Measurements from ENCODE around the gene SEPHS2. TPM values are rescaled to one million over a fixed set of nuclear protein-coding genes. Genes with fewer than 3 reads are reported as not detected.
A peak's percentile ranks its signal among the peaks of the same experiment; 100 is the strongest.

SEPHS2 gene
- total RNA-seq, 1 experiment from 2014 or later: 4.9 TPM

DNA sequence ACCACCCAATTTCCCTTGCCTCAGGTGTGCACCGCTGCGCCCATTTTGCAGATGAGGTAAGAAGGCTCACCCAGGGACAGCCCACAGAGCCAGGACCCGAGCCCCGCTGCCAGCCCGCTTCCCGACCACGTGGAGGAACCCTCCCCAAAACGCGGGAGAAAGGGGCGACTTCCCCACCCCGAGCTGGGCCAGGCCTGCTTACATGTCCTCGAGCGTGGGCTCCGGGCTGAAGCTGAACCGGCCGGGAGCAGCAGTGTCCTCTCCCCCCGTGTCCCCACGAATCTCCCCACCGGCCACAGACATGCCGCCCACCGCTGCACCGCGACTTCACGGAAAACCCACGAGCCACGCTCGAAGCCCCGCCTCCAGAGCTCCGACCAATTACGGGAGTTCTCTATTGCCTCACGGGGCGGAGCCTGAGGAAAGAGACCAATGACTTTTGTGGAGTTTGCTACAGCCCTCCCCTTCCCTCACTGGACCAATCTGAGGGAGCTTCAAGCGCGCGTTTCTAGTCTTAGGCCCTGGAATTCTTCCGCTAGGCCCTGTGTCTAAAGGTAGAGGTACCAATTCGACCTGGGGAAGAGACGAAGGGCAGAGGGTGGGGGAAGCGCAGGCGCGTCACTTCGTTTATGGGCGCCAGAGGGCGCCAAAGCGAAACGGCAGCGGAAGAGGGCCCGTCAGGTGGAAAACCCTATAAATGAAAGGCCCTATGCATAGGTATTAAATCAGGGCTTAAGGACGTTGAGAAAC is 15.8 kb downstream of the SEPHS2 start, which contains the start of gene DCTPP1:
Gene DCTPP1, minus strand, starts transcription at position 353 of the 750 bp plus-strand sequence. Its CDS starts 50 bp downstream, at position 303.
- peak; percentile 100 for DNase-seq (ENCODE audit: low spot score)

DNA sequence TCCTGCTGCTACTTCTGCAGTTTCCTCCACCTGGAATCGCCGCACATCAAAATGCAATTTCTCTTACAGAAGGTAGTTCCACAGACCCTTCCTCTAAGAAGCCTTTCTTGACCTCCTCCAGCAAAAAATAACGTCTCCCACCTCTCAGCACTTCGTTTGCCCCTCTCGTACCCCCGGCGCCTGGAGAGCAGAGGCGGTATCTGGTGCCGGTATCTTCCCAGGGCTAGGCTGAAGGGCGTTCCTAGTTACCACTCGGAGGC is 16.3 kb downstream of the SEPHS2 start:
- no peak for DNase-seq (ENCODE audit: low spot score)

DNA sequence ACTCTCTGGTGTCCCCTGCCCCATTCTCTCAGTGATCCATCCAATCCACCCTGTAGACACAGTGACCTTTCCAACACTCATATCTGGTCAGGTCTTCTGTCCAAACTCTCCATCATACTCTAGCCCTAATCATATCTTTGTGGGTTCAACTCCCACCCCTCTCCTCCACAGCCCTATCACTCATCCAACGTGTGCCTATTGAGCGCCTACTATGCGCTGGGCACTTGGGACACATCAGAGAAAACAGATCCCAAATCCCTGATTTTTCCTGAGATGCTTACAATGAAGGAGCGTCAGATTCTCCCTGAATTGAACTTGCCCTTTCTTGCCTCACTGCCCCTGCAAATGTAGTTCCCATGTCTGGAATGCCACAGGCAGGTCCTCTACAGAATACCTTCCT is 17.6 kb downstream of the SEPHS2 start:
- DNase-seq (ENCODE audit: low spot score): no peak

DNA sequence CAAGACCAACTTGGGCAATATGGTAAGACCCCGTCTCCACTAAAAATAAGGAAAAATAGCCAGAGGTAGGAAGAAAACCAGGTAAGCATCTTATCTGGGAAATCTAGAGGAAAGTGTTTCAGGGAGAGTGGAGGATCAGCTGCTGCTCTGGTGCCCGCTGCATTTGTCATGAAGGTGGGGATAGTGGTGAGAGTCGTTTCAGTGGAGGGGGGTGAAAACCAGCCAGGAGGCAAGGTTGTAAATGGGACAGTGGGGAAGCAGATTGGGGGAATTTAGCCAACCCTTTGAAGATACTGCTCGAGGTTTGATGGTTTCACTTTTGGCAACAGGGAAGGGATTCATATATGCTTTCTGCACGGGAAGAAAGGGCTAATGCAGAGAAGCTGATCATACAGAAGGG is 24.7 kb downstream of the SEPHS2 start:
- DNase-seq (ENCODE audit: low spot score): no peak

DNA sequence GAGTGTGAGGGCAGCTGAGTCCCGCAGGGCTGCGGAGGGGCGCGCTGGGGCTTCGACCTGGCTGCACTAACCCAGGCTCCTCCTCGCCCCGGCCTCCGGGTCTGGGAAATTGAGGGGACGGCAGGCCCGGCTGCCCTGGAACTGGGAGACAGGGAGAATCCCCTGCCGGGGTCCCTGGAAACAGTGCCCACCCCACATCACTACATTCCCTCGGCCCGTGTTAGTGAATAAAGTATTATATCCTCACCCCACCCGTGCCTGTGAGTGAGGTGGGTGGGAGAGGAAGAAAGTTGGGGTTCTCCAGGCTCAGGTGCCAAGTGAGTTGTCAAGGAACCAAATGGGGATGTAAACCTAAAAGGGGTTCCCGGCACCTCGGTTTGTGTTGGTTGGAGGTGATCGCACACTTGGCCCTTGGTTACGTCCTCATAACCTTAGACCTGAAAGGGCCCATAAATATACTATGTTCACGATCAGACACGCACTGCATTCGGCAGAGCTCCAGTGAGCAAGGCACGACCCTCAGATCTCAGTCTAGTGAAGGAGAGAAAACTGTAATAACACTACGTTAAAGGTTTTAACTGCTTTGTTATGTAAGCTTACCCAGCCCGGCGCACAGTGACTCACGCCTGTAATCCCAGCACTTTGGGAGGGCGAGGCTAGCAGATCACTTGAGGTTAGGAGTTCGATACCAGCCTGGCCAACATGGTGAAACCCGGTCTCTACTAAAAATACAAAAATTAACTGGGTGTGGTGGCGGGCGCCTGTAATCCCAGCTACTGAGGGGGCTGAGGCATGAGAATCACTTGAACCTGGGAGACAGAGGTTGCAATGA is 27.1 kb downstream of the SEPHS2 start:
- DNase-seq (ENCODE audit: low spot score): no peak

DNA sequence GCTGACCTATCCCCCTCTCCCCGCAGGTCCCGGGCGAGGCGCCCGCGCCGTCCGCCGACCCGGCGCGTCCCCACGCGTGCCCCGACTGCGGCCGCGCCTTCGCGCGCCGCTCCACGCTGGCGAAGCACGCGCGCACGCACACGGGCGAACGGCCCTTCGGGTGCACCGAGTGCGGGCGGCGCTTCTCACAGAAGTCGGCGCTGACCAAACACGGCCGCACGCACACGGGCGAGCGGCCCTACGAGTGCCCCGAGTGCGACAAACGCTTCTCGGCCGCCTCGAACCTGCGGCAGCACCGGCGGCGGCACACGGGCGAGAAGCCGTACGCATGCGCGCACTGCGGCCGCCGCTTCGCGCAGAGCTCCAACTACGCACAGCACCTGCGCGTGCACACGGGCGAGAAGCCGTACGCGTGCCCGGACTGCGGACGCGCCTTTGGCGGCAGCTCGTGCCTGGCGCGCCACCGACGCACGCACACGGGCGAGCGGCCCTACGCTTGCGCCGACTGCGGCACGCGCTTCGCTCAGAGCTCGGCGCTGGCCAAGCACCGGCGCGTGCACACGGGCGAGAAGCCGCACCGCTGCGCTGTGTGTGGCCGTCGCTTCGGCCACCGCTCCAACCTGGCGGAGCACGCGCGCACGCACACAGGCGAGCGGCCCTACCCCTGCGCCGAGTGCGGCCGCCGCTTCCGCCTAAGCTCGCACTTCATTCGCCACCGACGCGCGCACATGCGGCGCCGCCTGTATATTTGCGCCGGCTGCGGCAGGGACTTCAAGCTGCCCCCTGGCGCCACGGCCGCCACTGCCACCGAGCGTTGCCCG is 27.9 kb downstream of the SEPHS2 start:
- no peak for DNase-seq (ENCODE audit: low spot score)

DNA sequence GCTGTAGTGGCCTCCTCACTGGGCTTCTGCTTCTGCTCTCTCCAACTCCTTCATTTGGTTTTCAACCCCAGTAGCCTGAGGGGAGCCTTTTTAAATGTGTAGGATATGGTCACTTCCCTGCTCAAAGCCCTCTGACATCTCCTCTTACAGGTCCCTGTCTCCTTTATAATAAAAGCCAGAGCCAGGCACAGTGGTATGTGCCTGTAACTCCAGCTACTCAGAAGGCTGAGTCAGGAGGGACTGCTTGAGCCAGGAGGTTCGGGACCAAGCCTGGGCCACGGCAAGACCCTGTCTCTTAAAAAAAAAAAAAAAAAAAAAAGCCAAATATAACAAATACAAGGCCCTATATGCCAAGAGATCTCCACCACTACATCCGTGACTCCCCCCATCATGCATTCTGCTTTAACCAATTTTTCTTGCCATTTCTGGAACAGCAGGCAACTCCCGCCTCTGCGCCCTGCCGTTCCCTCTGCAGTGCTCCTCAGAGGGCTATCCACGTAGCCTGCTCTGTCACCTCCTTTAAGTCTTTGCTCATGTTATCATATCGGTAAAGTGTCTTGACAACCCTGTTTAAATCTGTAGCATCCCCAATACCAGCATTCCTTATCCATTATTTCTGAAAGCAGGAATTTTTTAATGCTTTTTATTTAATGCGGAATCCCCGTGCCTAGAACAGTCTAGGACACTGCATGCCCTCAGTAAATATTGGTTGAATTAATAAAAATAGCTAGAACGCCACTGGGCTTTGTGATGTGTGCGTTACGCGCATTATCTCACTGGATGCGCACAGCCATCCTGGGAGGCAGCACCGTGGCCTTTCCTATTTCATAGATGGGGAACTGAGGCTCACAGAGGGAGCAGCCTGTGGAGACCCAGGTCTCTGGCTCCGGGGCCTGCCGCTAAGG is 28.8 kb downstream of the SEPHS2 start:
- DNase-seq (ENCODE audit: low spot score): no peak

DNA sequence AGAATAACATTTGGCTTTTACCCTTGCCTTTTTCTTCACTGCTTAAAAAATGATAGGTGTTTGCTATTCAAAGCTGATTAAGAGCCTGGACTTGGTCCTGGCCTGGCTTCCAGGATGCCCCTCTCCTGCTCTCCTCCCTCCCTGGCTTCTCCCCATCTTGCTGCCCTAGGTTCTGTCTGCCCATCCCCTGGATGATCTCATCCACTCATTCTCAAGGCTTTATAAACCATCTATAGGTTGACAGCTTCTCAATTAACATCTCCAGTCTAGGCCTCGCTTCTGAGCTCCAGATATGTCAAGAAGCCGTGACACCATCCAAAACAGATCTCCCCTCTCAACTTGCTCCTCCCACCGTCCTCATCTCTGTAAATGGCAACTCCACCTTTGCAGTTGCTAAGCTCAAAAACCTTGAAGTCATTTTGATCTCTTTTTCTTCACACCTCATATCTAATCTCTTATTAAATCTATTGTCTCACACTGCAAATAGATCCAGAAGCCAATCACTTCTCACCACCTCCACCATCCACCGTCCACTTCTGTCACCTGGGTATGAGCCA is 29.5 kb downstream of the SEPHS2 start:
- DNase-seq (ENCODE audit: low spot score): no peak

DNA sequence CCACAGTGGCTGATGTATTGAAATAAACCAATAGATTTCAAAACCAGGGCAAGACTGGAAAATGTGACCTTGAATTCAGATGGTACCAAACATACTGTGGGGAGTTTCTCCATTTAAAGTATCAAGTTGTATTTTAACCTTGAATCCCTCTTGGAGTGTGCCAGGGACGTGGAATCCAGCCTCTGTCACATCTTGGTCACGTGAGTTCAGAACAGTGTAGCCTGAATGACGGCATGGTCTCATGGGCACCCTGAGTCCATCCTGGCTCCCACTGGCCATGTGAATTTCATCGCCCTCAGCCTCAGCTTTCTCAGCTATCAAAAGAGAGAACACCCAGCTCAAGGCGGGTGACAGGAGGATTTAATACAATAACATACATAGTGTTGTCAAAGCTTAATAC is 31.5 kb downstream of the SEPHS2 start:
- DNase-seq (ENCODE audit: low spot score): no peak

DNA sequence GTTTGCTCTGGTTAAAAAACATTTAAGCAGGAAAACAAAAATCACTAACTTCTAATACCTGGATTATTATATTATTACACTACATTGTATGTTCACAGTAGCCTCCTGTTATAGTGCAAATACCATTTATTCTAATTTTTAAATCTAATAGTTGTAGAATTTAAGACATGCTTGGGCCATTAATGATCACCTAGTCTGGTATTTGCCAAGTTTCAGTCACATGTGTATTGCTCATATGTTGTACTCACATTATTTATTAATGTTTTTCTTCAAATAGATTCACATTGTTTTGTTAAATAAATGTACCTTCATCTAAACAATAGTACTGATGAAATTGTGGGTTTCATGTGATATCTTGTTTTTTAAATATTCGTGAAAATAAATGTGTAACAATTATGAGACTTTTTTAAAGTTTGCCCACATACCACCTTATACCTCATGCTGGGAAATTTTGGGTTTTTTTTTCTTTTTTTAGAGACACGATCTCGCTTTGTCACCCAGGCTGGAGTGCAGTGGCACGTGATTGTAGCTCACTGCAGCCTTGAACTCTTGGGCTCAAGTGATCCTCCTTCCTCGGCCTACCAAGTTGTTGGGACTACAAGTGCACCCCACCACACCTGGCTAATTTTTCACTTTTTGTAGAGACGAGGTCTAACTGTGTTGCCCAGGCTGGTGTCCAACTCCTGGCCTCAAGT is 32.4 kb downstream of the SEPHS2 start:
- no peak for DNase-seq (ENCODE audit: low spot score)

DNA sequence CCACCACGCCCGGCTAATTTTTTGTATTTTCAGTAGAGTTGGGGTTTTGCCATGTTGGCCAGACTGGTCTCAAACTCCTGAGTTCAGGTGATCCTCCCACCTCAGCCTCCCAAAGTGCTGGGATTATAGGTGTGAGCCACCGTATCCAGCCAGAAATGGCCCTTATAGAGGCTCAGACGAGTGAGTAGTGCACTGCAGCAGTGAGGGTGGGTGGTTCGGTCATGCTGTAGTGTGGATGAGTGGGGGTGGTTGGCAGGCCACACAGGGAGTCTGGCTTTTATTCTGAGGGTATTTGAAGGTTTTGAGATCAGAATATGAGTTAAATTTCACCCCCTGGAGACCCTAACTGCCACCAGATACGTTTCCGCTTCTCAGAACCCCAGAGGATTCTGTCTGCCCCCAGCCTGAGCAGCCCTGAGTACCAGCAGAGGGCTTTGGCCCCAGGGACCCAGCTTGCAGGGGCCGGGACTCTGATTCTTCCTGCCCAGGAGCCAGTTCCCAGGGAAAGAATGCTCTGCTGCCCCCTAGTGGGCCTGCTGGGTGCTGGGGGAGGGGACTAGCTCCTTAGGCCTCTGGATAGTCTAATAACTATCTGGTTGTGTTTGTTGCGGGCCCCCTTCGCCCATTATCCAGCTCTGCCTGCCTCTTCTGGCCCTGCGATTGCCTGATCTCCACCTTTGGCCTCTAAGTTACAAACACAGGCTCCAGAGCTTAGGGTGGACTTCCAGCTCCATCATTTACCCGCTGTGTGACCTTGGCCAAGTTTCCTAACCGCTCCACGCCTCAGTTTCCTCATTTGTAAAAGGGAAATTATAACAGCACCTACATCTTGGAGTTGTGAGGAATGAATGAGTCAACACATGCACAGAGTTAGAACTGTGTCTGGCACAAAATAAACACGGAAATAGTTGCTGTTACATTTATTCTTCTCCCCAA is 36.3 kb downstream of the SEPHS2 start:
- DNase-seq (ENCODE audit: low spot score): peak; percentile 84

DNA sequence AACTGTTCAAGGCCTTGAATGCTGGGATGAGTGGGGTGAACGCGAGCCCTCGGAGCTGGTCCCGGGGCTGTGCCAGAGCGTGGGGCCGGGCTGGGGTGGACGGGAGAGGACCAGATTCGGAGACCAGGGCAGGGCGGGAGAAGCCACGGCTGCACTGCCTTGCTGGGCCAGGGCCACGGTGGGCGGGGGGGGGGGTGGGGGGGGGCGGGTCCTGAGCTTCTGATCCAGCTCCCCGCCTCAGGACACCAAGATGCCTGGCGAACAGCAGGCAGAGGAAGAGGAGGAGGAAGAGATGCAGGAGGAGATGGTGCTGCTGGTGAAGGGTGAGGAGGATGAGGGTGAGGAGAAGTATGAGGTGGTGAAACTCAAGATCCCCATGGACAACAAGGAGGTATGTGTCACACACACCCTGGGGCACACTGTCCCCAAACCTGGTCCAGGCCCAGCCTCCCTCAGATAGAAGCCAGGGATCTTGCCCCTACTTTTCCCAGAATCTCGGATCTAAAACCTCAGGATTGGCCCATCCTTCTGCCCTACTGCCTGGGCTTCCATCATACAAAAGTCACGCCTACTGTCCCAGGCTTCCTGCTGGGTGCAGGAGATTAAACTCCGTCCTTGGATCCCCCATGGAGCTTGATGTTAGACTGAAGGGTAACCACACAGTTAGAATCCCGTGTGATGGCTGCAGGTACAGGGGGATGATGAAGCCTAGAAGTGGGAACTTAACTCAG is 37.7 kb downstream of the SEPHS2 start:
- DNase-seq (ENCODE audit: low spot score): peak; percentile 42

DNA sequence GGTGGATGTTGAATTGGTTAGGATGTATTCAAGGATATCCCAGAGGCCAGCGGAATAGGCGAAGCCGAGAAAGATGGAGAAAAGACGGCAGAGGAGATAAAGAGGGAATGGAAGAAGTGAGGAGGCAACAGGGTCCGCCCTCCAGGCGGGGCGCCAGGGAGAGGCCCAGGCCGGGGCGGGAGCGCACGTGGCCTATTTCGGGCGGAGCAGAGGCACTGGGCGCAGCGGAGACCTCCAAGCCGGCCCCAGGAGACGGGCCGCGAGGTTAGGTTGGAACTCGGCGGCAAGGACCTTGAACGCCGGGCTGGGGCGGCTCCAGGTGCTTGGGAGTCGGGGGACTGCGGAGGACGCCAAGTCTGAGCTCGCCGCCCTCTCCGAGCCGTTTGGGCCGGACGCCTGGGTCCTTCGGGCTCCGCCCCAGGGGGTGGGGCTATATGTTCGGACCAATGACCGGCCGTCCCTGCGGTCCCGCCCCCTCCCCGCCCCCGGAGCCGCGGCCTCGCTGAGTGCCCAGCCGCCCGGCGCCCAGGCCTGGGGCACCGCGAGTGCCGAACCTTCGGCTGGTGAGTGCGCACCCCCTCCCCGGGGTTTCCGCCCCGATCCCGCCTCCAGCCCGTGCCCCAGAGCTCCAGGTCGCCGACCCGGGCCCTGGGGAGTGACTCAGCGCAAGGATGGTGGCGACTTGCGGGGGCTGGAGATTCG is 38.4 kb downstream of the SEPHS2 start, which contains the start of gene ZNF771:
Gene ZNF771, plus strand, starts transcription at position 505 of the 702 bp plus-strand sequence. CDS start 448 bp downstream, outside the sequence.
- peak; percentile 82 for DNase-seq (ENCODE audit: low spot score)

DNA sequence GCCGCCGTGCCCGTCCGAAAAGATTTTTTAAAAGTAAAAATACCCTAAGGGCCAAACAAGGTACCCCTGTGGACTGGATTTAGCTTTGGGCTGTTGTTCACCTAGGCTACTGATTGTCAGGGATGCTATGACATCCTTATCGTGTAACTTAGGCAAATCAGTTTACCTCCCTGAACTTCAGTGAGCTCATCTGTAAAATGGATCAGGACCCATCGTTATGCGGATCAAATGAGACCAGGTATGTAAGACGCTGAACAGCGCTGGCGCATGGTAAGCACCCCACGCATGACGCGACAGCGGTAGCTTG is 38.9 kb downstream of the SEPHS2 start:
- DNase-seq (ENCODE audit: low spot score): no peak

DNA sequence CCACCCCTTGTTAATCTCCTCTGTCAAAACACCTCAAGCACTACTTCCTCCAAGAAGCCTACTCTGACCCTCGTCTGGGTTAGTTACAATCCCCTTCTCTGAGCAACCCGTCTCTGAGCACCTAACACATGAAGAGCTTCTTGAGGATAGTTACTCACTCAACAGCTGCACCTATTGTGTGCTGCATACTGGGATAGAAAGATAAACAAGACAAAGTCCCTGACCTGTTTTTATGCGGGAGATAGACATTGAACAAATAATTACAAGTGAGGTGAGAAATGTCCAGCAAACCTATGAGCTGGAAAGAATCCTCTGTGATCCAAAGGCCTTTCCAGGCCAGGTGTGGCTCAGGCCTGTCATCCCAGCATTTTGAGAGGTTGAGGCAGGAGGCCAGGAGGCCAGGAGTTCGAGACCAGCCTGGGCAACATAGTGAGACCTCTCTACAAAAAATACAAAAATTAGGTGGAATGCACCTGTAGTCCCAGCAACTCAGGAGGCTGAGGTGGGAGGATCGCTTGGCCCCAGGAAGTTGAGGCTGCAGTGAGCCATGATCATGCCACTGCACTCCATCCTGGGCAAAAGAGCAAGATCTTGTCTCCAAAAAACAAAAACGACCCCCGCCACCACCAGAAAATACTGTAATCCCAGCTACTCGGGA is 43.8 kb downstream of the SEPHS2 start:
- no peak for DNase-seq (ENCODE audit: low spot score)

DNA sequence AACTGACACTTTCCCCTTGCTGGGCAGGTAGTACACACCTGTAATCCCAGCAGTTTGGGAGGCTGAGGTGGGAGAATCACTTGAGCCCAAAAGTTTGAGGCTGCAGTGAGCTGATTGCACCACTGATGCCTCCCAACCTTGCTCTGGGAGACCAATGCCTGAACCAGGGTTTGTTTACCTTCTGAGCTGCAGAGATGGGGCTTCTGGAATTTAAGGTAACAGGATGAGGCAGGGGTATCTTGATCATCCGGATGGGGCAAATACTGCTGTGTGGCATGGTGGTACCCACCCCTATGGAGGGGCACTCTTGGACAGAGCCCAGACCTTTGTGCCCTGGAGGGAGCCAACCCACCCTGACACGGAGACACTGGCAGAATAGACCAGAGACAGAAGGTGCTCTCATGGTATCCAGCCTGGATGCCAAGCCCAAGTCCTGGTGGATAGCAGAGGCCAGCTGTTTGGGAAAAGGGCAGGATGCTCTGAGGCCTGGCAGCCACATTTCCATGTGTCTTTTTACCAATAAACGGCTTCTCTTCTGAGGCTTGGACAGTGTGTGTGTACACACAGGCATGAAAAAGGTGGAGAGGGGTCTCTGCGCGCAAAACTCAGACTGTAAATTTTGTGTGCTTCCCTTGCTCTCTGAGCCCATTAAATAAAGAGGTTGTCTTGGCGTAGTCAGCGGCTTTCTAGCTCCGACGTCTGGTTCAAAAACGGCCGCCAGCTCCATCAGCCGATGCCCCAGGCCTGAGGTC is 46.1 kb downstream of the SEPHS2 start:
- no peak for DNase-seq (ENCODE audit: low spot score)

Data from A172 (cell line).